GM10266 (cell line): ENCODE results near the gene SP1.
A peak's percentile ranks its signal among the peaks of the same experiment; 100 is the strongest.
"Not testable (repeated sequence)": the region's sequence is repeated elsewhere in the genome, so short reads cannot be mapped to it uniquely, and the experiment has no call there.

Source experiments
- DNase-seq: peaks from one replicate; pipeline ENCODE4 v3.0.0; 2012; ENCODE audit errors: extremely low spot score
- CTCF ChIP-seq: IDR thresholded peaks from 2 replicates; pipeline ENCODE4 v1.5.1; 2012; ENCODE audit warnings: mild to moderate bottlenecking, low read depth; ENCODE audit not compliant: control insufficient read depth, insufficient read depth; ENCODE audit errors: missing control alignments

The SP1 gene

GRCh38 chr12:53378724-53379388 is 1.1 kb upstream of the SP1 start:
- TF ChIP-seq CTCF, result no peak
- no peak for DNase-seq

GRCh38 chr12:53379389-53380103 is 430 bp upstream of the SP1 start:
- no peak for TF ChIP-seq CTCF
- DNase-seq, result peak; percentile 92

GRCh38 chr12:53380794-53381730 is 1.1 kb downstream of the SP1 start:
- TF ChIP-seq CTCF, result no peak
- no peak for DNase-seq

- peak; percentile 28 for DNase-seq
- TF ChIP-seq CTCF, result peak; percentile 55
Measured at GRCh38 chr12:53381731-53382630, 2.0 kb downstream of the SP1 start.

- no peak for DNase-seq
- no peak for TF ChIP-seq CTCF
Measured at GRCh38 chr12:53383258-53383657, 3.3 kb downstream of the SP1 start.

GRCh38 chr12:53386381-53386780 is 6.4 kb downstream of the SP1 start:
- DNase-seq, result not testable (repeated sequence)

GRCh38 chr12:53388932-53389331 is 9.0 kb downstream of the SP1 start:
- no peak for TF ChIP-seq CTCF
- DNase-seq, result no peak
